ENCODE measurements around the gene GRB14.

DNA sequence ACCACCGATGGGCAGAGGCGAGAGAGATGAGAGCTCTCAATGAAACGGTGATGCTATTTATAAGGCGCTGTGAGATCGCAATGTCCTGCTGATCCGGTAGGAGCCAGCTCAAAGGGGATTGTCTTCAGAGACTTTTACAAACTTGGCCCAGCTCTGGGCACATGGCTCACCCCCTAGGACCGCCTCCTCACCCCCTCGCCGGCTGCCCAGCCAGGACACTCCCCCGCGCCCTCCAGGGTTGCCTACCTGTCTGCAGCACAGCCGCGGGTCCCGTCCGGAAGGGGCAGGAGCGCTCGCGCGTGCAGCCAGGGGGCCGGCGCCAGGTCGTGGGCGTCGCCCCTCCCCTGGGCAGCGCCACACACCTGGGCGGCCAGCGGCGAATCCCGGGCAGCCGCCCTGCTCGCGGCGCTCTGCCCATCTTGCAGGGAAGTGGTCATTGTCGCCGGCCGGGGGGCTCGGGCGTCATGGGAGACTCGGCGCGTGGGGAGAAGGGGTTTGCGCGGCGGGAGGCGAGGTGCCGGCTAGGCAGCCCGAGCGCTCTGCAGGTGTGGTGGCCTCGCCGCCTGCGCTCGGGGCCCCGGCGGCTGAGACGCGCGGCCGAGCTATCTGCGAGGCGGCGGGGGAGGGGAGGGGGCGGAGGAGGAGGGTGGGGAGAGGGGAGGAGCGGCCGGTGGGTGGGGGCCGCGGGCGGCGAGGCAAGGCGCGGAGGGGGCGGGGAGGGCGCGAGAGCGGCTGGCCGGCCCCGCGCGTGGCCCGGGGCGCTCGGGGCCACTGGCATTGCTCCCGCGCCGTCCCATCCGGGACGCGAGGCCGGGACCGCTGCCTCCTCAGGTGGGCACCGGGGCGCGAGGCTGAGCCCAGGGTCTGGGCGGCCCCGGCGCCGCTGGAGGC, at the start of gene GRB14:
- TF ChIP-seq CTCF (IDR thresholded peaks at IDR 0.05) (no peak), POLR2A (IDR thresholded peaks at IDR 0.05) (no peak)

Measured in uterus (tissue), 2 donors.